NCI-H446 (cell line): ENCODE results near the gene NEK10.
"Not testable (repeated sequence)": the region's sequence is repeated elsewhere in the genome, so short reads cannot be mapped to it uniquely, and the experiment has no call there.

ENCODE experiments used
- DNase-seq, 2 experiments: peaks; one replicate each; lab custom pipeline; 2025; lab: John Stamatoyannopoulos, UW

The NEK10 gene, protein sequence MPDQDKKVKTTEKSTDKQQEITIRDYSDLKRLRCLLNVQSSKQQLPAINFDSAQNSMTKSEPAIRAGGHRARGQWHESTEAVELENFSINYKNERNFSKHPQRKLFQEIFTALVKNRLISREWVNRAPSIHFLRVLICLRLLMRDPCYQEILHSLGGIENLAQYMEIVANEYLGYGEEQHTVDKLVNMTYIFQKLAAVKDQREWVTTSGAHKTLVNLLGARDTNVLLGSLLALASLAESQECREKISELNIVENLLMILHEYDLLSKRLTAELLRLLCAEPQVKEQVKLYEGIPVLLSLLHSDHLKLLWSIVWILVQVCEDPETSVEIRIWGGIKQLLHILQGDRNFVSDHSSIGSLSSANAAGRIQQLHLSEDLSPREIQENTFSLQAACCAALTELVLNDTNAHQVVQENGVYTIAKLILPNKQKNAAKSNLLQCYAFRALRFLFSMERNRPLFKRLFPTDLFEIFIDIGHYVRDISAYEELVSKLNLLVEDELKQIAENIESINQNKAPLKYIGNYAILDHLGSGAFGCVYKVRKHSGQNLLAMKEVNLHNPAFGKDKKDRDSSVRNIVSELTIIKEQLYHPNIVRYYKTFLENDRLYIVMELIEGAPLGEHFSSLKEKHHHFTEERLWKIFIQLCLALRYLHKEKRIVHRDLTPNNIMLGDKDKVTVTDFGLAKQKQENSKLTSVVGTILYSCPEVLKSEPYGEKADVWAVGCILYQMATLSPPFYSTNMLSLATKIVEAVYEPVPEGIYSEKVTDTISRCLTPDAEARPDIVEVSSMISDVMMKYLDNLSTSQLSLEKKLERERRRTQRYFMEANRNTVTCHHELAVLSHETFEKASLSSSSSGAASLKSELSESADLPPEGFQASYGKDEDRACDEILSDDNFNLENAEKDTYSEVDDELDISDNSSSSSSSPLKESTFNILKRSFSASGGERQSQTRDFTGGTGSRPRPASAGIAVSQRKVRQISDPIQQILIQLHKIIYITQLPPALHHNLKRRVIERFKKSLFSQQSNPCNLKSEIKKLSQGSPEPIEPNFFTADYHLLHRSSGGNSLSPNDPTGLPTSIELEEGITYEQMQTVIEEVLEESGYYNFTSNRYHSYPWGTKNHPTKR

DNA sequence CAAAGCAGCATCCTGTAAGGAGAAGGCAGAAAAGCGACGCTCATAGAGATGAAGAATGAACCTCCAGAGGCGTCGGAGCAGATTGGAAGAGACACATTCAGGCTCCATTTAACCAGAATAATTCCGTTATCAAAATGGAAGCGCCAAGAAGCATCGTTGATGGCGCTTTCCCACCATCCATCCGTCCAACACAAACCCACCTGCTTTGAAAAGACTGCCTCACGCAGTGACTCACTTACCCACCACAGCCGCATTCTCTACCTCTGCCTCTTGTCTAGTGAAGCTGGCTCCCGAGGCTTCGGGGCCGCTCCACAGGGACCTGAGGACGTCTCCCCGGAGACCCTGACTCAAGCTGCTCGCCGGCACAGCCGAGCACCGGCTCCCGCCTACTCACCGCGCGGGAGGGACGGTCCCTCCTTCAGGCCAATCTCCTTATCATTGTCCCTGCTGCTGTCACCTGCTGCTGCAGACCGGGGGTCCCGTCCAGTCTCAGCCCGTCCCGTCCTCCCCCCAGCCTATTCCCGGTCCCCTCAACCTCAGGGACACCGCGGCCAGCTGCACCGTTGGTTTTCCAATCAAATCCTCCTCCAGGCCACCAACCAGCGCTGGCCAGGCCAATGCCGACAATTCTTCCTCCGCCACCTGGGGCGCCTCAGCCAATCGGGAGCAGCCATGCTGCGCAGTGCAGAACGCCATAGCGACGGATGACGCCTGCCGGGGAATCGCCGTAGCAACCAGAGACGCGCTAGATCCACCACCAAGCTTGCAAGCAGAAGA lies at the start of gene NEK10:
NEK10 (minus strand) TSS at position 553 of the 777 bp plus-strand sequence. CDS start 16,501 bp downstream, outside the sequence.
- DNase-seq, result no peak

DNA sequence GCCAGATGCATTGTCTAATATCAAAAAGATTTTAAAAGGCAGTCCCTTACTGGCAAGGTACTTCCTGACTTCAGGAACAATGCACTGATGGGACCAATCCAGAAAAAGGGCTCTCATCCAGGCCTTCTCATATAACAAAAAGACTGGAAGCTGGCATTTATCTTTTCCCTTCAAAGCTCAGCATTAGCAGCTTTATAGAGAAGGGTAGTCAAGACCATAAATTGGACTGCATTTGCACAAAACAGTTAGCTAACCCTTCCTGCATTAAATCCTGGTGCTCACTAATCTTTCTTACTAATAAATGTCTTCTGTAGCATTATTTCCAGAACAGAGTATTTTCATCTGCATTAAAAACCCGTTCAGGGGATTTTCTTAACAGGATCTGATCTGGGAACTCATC lies 46.0 kb upstream of the NEK10 start:
- no peak for DNase-seq

DNA sequence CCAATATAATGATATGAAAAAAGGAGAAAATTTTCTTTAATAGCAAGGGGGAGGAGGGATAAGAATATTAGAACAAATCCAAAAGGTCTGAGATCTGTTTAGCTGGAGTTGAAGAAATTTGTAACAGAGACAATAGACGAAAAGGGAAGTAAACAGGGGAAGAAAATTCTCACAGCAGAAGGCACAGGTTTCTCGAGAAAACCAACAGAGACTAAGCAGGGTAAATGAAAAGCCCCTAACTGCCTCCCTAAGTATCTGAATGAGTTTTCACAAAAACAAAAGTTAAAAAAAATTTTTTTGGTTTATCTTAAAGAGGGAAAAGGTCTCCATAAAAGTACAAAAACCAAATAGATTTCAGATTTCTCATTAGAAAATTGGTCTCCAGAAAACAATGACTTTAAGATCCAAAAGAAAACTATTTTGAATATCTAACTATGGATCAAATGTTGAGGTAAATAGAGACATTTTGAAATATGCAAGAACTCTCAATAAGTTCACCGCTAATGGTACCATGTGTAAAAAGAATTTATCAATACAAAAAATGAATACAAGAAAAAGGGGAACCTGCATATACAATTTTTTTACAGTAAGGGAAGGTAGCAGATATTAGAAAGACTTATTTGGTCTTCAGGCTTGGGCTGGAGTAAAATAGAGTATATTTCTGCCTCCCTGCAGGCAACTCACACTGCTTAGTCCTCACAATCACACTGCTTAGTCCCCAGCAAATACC lies 23.9 kb upstream of the NEK10 start:
- no peak for DNase-seq

DNA sequence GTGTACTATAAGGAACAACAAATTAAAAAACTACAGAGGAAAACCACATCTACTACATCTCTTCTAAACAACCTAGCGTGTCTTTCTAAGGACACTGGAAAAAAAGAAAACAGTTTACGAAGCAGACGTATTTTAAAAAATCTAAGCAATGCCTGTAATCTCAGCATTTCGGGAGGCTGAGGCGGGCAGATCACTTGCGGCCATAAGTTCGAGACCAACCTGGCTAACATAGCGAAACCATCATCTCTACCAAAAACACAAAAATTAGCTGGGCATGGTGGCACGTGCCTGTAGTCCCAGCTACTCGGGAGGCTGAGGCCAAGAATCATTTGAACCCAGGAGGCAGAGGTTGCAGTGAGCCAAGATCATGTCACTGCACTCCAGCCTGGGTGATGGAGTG lies 23.2 kb upstream of the NEK10 start:
- DNase-seq, result not testable (repeated sequence)

DNA sequence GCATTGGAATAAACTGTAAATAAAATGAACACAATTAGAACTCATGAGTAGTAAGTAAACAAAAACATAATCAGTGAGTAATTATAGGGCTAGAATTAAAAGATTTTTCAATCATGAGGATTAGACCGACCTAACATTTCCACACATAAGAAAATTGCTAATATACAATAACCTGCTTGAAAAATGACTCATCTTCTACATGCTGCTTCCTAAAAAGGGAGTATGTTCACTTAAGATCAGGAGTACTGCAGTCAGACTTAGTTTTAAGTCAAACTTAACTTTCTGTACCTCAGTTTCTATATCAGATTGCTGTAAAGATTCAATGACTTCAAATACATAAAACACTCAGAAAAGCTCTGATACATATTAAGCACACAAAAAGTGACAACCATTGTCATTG lies 22.6 kb upstream of the NEK10 start:
- DNase-seq, result no peak

DNA sequence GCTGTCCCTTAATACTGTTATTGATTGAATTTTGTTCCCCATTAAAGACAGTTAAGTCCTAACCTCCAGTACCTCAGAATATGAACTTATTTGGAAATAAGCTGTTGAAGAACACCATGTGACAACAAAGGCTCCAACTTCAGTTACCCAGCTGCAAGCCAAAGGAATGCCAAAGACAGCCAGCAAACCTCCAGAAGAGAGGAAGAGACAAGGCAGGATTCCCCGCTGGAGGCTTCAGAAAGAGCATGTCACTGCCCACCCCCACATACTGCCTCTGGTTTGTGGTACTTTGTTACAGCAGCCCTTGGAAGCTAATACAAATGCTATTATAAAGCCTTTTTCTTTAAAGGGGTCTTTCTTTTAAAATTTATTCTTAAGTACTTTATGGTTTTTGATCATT lies 18.4 kb upstream of the NEK10 start:
- no peak for DNase-seq

DNA sequence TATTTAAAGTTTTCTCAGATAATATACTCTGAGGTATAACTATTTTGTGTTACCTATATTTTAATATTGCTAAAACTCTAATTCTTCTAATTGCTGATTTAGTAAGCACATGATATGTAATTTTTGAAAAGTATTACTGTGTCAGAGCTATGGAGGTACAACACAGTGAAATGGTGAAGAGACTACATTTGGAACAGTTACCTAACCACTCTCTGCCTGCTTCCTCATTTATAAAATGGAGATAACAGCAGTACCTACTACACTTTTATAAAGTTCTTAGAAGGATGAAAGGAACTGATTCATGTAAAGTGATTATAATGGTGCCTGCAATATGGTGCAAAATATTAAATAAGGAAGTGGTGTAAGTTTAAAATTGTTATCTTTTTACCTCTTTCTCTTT lies 16.3 kb upstream of the NEK10 start:
- no peak for DNase-seq

DNA sequence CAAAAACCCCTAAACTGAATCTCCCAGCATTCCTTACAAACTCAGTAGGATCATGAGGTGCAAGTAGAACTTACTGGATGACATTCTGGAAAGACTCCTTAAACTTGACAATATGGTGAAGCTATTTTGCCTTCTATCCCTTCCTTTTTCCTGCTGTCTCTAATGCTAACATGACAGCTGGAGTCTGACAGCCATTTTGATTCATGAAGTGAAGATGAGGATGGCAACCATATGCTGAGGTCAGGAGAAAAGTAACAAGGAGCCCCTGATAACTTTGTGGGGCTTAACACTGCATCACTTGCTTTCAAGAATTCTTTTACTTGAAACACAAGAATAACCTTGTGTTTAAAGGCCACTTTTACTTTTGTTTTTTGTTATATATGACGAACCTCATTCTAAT lies 15.0 kb upstream of the NEK10 start:
- DNase-seq, result no peak

DNA sequence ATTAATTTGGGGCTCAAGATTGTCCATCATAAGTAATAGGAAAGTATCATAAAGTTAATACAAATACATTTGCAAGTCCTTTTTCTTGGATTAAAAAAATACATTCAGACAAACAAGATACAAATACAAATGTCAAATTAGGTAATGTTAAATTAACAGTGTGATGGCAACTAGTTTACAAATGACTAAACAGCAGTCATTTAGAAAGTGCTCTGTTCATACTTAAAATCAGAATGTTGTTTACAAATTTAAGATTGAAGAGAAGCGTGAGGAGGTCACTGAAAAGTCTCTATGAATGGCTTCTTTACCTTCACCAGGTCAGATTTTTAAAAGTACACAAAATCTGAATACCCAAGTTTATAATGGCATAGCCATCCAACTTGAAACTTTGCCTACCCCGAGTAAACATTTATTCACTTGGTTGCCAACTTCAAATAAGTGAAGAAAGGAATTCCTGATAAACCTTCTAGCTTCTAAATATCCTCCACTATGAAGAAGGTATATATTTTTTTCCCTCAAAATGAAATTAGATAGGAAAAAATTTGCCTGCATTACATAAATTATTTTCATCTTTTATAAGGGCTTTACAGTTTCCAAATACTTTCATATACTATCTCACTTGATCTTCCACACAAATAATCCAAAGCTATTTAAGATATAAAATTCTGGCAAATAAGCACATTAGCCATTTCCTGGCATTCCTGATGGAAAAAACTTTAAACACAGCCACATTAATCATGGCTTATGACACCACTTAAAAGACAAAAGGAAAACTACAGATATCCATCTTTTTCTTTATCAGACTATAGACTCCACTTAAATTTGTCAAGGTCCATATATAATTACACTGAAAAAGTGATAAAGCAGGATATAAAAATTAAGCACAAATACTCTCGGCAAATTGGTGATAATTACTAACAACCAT lies 11.5 kb upstream of the NEK10 start:
- DNase-seq, result no peak

DNA sequence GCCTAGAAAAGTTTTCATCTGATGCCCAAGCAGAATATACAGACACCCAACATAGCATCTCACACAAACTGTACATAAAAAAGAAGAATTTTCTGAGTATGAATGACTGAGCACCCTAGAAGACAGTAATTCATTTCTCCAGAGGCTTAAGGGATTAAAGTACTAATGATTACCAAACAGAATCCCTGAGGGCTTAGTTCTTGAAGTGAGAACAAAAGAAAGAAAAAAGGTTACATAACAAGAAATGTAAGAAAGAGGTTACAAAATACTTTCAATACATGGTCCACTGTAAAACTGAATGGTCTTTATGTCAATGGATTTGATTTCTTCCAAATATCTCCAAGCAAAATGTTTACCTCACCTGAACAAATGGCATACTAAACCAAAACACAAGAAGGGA lies 9.1 kb upstream of the NEK10 start:
- no peak for DNase-seq

DNA sequence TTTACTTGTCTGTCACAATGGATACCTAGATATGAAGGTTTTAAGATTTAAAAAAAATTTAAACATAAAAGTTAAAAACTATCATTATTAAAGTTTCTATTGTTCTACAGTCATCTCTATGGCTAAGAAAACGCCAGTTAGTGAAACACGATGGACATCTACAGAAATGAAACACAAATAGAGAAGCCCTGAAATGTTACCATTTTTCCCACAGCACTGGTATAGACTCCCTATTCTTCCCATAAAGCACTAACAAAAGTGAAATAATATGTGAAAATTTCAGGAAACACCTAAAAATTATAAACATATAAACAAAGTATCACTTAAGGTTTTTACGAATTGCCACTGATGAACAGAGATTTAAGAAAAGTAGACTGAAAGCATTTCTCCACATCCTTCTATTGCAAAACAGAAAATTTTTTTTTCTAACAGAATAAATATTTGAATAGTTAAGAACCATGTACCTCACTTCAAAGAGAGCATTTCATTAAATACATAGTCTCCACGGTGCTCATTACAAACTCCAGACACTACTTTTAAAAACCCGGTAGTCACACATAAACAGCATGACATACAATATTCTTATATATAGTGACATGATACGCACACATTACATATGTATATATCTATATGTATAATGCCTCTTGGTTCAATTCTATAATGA lies 7.1 kb upstream of the NEK10 start:
- DNase-seq, result no peak

DNA sequence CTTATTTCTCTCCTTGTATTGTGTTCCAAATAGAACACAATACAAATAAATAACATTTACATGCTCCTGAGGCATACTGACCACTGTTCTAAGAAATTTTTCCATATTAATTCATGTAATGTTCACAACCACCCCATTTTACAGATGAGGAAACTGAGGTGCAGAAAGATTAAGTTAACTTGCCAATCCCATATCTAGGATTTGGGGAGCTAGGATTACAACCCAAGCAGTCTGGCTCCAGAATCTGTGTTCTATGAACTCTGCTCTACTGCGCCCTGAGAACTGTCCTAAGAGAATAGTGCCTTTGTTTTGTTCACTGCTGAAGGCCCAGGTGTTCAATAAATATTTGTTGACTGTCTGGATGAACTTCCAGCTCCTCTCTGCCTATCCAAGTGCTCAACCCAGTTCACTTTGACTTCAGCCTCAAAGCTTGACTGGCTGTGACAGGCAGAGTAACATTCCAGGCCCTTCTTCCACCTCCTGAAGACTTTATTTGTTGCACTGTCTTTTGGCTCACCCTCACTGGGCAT lies 3.1 kb downstream of the NEK10 start:
- DNase-seq, result no peak

DNA sequence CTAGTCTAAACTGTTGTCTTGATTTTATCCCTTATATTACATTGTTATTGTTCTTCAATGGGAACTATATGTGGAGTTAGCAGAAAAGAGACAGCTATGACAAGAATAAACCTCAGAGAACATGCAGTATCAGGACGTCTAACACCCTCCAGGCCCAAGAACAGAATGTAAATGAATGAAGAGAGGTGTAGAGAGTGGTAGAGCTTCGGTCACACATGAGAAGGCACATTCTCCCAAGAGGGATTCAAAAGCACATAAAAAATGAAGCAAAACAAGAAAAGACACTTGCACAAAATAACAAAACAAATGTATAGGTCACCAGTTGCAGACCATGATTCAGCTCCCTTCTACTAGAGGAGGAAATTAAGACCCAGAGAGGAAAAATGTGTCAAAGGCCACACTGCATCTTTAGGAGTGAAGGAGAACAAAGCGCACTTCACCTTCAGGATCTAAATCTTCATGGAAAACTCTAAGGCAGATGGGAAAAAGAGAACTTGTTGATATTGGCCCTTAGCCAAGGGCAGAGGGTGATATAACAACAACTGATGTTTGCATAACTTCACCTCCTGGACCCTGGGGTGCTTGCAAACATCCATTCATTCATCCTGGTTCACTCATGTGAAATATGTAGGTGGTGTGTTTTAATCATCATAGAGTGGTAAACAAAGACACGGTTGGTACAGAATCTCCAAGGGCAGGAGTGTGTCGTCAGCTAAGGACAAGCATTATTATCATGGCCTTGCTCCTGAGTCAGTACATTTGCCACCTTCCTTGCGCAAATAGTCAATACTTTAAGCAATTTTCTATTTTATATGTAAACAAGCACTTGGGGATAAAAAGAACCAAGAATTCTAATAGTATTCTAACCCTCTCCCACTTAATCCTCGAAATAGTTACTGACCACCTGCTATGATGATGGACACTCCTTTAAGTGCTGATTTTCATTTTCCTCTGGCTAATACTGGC lies 8.8 kb downstream of the NEK10 start:
- peak in 1 of 2 experiments; percentile 12 for DNase-seq

DNA sequence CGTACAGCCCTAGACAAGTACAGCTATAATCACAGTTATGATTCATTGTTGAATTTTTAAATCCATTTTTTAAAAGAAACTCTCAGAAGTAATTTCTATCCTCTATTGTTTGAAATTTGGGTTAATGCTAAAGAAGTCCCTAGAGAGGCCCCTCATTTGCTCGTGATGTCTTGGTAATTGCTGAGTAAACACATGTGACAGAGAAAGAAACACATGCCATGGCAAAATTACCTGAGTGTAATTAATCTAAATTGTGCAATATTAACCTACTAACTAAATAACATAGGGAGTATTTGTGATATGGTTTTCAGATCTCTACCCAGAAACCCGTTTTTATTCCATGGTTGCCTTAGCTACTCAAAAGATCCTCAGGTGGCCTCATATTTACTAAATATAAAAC lies 10.8 kb downstream of the NEK10 start:
- DNase-seq, result no peak

DNA sequence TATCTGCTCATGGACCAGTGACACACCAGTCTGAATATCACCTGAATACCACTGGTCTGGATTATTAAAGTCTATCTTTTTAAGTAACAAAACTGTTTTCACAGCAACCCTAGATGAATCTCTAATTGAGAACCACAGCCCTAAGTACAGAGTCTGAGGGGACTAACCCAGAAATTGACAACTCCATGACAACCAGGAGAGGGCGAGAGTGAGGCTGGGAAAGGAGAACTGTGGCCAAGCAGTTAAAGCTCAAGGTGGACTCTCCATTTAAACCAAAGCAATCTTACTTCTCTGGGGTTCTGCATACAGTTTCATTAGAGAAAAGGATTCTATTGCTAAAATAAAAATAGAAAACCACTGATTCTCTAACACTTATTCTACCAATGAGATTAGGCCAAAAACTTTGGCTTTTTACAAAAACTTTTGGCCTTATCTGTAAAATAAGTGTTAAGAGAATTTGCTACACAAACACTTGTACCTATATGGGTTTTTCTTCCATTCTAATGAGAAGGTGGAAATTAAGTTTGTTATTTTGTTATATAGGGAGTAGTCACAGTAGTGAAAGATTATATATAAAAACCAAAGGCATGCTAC lies 11.4 kb downstream of the NEK10 start:
- peak; percentile 13 to 24 for DNase-seq

DNA sequence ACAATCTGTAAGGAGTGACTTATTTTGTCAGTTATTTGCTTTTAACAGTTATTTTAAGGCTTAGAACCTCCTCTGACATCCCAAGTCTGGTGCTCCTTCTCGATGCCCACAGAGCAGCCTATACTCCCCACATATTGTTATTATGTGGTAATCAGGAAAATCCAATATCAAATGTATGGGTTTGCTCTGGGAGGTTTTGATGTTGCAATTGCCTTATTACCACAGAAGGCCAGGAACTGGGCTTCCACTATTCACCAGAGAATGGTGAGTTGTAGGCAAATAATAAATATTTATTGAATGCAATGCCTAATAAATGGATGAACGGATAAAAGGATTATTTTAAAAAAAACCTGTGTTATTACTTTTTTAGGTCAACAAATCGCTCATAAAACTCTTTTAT lies 12.2 kb downstream of the NEK10 start:
- DNase-seq, result no peak

DNA sequence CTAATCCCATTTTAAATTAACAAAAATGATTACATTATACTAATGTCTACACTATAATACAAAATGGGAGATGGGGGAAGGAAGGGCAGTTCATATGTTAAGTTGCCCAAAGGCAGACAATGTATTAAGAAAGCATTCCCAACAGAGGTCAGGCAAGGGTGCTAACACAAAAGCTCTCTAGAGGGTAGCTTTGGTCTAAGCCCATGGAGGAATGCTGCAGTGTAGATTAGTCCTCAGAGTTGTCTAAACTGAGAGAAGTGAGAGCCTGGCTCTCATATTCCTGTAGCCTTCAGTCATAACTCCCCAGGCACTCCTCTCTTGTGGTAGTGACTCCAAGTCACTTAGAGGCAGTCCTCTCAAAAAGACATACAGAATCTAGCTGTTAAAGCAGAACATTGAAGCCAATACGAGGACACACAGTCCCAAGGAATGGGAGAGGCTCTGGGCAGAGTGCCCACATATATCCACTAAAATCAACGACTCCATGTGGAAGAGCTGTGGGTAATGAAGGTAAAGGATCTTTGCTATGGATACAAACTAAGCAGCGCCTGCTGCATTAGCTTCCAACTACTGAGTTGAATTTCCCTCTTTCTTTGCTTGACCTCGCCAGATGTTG lies 14.5 kb downstream of the NEK10 start:
- no peak for DNase-seq
